HG03571 (cell line): ENCODE results near the gene SIRPB2.

Experiments used
- ATAC-seq: cut with Tn5 transposase; IDR thresholded peaks from one replicate; pipeline ENCODE4 v1.9.1; 2021; ENCODE audit not compliant: unreplicated experiment

The SIRPB2 gene

GRCh38 chr20:1472556-1473245 is 18.5 kb downstream of the SIRPB2 start:
- no peak for ATAC-seq

- ATAC-seq, result no peak
Observed at GRCh38 chr20:1471242-1471641, 20.0 kb downstream of the SIRPB2 start.

- no peak for ATAC-seq
Observed at GRCh38 chr20:1469925-1470571, 21.2 kb downstream of the SIRPB2 start.

GRCh38 chr20:1469306-1469905 is 21.8 kb downstream of the SIRPB2 start:
- ATAC-seq, result no peak

GRCh38 chr20:1468117-1468624 is 23.0 kb downstream of the SIRPB2 start:
- no peak for ATAC-seq

- ATAC-seq, result no peak
Observed at GRCh38 chr20:1467355-1468116, 23.7 kb downstream of the SIRPB2 start.

- ATAC-seq, result no peak
Observed at GRCh38 chr20:1467082-1467354, 24.2 kb downstream of the SIRPB2 start.

GRCh38 chr20:1466211-1467081 is 24.8 kb downstream of the SIRPB2 start, which contains the start of gene NSFL1C:
Gene NSFL1C (minus strand): TSS chr20:1466849. CDS start chr20:1466824, 25 bp downstream.
- peak; percentile 80 for ATAC-seq

- no peak for ATAC-seq
Observed at GRCh38 chr20:1465470-1466210, 25.6 kb downstream of the SIRPB2 start.

GRCh38 chr20:1463971-1464570 is 27.1 kb downstream of the SIRPB2 start:
- ATAC-seq, result no peak

- no peak for ATAC-seq
Observed at GRCh38 chr20:1462834-1463233, 28.4 kb downstream of the SIRPB2 start.

GRCh38 chr20:1462001-1462400 is 29.2 kb downstream of the SIRPB2 start:
- ATAC-seq, result no peak

- no peak for ATAC-seq
Observed at GRCh38 chr20:1460275-1460674, 30.9 kb downstream of the SIRPB2 start.

GRCh38 chr20:1457992-1458391 is 33.2 kb downstream of the SIRPB2 start:
- ATAC-seq, result no peak

- no peak for ATAC-seq
Observed at GRCh38 chr20:1456300-1456699, 34.9 kb downstream of the SIRPB2 start.

- no peak for ATAC-seq
Observed at GRCh38 chr20:1450926-1451491, 40.2 kb downstream of the SIRPB2 start.

- no peak for ATAC-seq
Observed at GRCh38 chr20:1449370-1449769, 41.9 kb downstream of the SIRPB2 start.

- ATAC-seq, result no peak
Observed at GRCh38 chr20:1448081-1448620, 43.1 kb downstream of the SIRPB2 start.

- no peak for ATAC-seq
Observed at GRCh38 chr20:1446536-1446935, 44.7 kb downstream of the SIRPB2 start.
